ENCODE measurements around the gene LAMP2.

GRCh38 chrX:120428309-120428708, 40.8 kb downstream of the LAMP2 start:
- TF ChIP-seq YY1 (IDR thresholded peaks at IDR 0.05; ENCODE audit: insufficient read depth, insufficient read length) (no peak), ZNF274 (IDR thresholded peaks at IDR 0.05; ENCODE audit: low read depth, low read length) (no peak), SUZ12 (IDR thresholded peaks at IDR 0.05; ENCODE audit: extremely low read depth, insufficient read depth, insufficient read length) (no peak)

Data from NT2/D1 (cell line).